K562 (cell line): ENCODE results near the gene ERMARD. TPM values are rescaled to one million over a fixed set of nuclear protein-coding genes. Genes with fewer than 3 reads are reported as not detected.

Experiments
- FOXJ2 ChIP-seq: fragments of 200-800 bp; sonication (Bioruptor generic); IDR thresholded peaks from 2 replicates; pipeline ENCODE4 v1.6.1; 2016; ENCODE audit warnings: missing genetic modification characterization, missing compliant biosample characterization
- KAT8 ChIP-seq: fragments of 450-650 bp; IDR thresholded peaks from 2 replicates; pipeline ENCODE4 v1.6.1; 2016; ENCODE audit warnings: low read depth, mild to moderate bottlenecking
- STAT5A ChIP-seq: IDR thresholded peaks from 2 replicates; pipeline ENCODE4 v1.6.1; 2012; ENCODE audit warnings: low read length, inconsistent platforms, borderline replicate concordance
- TAF9B ChIP-seq: fragments of 450-650 bp; IDR thresholded peaks from 2 replicates; pipeline ENCODE4 v1.6.1; 2018; ENCODE audit warnings: mild to moderate bottlenecking; ENCODE audit not compliant: partially characterized antibody
- ZNF263 ChIP-seq: sonication (generic); formaldehyde crosslinking; IDR thresholded peaks from 2 replicates; pipeline ENCODE4 v1.8.0; 2022; ENCODE audit warnings: mild to moderate bottlenecking, missing genetic modification reagents, borderline replicate concordance
- ZNF316 ChIP-seq: fragments of 450-650 bp; IDR thresholded peaks from 2 replicates; pipeline ENCODE4 v1.6.1; 2016
- ZSCAN32 ChIP-seq: fragments of 450-650 bp; formaldehyde crosslinking; IDR thresholded peaks from 2 replicates; pipeline ENCODE4 v1.4.0; 2020; ENCODE audit warnings: mild to moderate bottlenecking, moderate library complexity
- polyA plus RNA-seq, 8 experiments: library from polyadenylated mRNA; depleted of rRNA in 4 of 8; stranded (reverse) in 5 of 8; unstranded in 3 of 8; fragments of >200 nt; fragmentation: Nextera tagmentation in 2 of 8; fragmentation: Illumina TruSeq in 1 of 8; extraction: Ambion mirVana in 2 of 8; extraction: Trizol in 1 of 8; gene quantifications; 2 replicates each; pipeline versions ENCODE4 v1.2.1 to v1.2.3, GENCODE V29; 2011 to 2014; ENCODE audit warnings: inconsistent platforms in 1 of 8, missing spikeins in 1 of 8
- total RNA-seq, 7 experiments: library from RNA; depleted of rRNA in 6 of 7; stranded (reverse); fragments of >200 nt in 6 of 7; fragmentation: Illumina TruSeq in 2 of 7; extraction: Trizol in 2 of 7; gene quantifications; 2 replicates each; pipeline versions ENCODE4 v1.2.1 to v1.2.3, GENCODE V29; 2011 to 2021; ENCODE audit warnings: low replicate concordance in 1 of 7
- TF ChIP-seq, protein P1 (sequence below): sonication (generic); formaldehyde crosslinking; IDR thresholded peaks from 2 replicates; pipeline ENCODE4 v1.8.0; 2023; ENCODE audit warnings: mild to moderate bottlenecking, missing genetic modification reagents
- TF ChIP-seq, protein P2 (sequence below): sonication (generic); formaldehyde crosslinking; IDR thresholded peaks from 2 replicates; pipeline ENCODE4 v1.8.0; 2022; ENCODE audit warnings: mild to moderate bottlenecking, missing genetic modification reagents
- TF ChIP-seq, protein P3 (sequence below): sonication (generic); formaldehyde crosslinking; IDR thresholded peaks from 2 replicates; pipeline ENCODE4 v1.8.1; 2023; ENCODE audit warnings: mild to moderate bottlenecking, missing genetic modification reagents
- TF ChIP-seq, protein P4 (sequence below): sonication (generic); formaldehyde crosslinking; IDR thresholded peaks from 2 replicates; pipeline ENCODE4 v1.8.0; 2022; ENCODE audit warnings: mild to moderate bottlenecking, missing genetic modification reagents
- TF ChIP-seq, protein P5 (sequence below): sonication (generic); formaldehyde crosslinking; IDR thresholded peaks from 2 replicates; pipeline ENCODE4 v1.8.1; 2023; ENCODE audit warnings: mild to moderate bottlenecking, missing genetic modification reagents
- TF ChIP-seq, protein P6 (sequence below): fragments of 450-650 bp; formaldehyde crosslinking; IDR thresholded peaks from 2 replicates; pipeline ENCODE4 v1.4.0; 2020; ENCODE audit warnings: mild to moderate bottlenecking

ERMARD gene
- total and polyA plus RNA-seq, 9 of the 15 experiments (the other 6 are each of a cell fraction or from before 2014, with no cell fraction given): 14.5 to 68.6 (median 27.7) TPM

DNA sequence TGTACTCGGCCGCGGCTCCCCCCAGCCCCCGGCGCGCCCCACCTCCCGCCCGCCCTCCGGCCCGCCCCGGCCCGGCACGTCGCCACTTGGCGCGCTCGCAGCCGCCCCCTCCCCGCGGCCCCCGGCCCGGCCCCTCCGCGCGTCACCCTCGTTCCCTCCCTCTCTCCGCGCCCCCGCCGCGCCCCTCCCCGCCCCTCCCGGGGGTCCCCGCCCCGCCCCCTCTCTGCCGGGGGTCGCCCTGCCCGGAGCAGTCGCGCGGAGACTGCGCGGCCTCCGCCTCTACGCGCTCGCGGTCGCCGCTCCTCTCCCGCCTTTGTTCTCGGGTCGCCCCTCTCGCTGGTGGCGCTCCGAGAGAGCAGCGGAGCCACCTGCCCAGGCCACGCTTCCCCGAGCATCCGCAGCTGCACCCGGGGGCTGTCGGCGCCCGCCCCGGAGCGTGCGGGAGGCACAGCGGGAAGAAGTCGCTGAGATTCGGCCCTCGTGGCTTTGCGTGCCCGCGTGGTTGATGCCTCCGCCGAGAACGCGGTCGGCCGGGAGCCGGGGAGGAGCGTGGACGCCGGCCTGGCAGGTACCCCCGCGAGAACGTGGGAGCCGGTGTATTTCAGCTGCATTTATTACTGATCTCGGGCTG lies 26.8 kb upstream of the ERMARD start, which contains the start of gene PHF10 (continued):
- TF ChIP-seq, protein P1, sequence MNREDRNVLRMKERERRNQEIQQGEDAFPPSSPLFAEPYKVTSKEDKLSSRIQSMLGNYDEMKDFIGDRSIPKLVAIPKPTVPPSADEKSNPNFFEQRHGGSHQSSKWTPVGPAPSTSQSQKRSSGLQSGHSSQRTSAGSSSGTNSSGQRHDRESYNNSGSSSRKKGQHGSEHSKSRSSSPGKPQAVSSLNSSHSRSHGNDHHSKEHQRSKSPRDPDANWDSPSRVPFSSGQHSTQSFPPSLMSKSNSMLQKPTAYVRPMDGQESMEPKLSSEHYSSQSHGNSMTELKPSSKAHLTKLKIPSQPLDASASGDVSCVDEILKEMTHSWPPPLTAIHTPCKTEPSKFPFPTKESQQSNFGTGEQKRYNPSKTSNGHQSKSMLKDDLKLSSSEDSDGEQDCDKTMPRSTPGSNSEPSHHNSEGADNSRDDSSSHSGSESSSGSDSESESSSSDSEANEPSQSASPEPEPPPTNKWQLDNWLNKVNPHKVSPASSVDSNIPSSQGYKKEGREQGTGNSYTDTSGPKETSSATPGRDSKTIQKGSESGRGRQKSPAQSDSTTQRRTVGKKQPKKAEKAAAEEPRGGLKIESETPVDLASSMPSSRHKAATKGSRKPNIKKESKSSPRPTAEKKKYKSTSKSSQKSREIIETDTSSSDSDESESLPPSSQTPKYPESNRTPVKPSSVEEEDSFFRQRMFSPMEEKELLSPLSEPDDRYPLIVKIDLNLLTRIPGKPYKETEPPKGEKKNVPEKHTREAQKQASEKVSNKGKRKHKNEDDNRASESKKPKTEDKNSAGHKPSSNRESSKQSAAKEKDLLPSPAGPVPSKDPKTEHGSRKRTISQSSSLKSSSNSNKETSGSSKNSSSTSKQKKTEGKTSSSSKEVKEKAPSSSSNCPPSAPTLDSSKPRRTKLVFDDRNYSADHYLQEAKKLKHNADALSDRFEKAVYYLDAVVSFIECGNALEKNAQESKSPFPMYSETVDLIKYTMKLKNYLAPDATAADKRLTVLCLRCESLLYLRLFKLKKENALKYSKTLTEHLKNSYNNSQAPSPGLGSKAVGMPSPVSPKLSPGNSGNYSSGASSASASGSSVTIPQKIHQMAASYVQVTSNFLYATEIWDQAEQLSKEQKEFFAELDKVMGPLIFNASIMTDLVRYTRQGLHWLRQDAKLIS (CRISPR knock-in tag): peak; percentile 93
- TF ChIP-seq KAT8: no peak
- TF ChIP-seq FOXJ2: no peak
- no peak for TF ChIP-seq ZNF316
- no peak for TF ChIP-seq TAF9B
- TF ChIP-seq, protein P2, sequence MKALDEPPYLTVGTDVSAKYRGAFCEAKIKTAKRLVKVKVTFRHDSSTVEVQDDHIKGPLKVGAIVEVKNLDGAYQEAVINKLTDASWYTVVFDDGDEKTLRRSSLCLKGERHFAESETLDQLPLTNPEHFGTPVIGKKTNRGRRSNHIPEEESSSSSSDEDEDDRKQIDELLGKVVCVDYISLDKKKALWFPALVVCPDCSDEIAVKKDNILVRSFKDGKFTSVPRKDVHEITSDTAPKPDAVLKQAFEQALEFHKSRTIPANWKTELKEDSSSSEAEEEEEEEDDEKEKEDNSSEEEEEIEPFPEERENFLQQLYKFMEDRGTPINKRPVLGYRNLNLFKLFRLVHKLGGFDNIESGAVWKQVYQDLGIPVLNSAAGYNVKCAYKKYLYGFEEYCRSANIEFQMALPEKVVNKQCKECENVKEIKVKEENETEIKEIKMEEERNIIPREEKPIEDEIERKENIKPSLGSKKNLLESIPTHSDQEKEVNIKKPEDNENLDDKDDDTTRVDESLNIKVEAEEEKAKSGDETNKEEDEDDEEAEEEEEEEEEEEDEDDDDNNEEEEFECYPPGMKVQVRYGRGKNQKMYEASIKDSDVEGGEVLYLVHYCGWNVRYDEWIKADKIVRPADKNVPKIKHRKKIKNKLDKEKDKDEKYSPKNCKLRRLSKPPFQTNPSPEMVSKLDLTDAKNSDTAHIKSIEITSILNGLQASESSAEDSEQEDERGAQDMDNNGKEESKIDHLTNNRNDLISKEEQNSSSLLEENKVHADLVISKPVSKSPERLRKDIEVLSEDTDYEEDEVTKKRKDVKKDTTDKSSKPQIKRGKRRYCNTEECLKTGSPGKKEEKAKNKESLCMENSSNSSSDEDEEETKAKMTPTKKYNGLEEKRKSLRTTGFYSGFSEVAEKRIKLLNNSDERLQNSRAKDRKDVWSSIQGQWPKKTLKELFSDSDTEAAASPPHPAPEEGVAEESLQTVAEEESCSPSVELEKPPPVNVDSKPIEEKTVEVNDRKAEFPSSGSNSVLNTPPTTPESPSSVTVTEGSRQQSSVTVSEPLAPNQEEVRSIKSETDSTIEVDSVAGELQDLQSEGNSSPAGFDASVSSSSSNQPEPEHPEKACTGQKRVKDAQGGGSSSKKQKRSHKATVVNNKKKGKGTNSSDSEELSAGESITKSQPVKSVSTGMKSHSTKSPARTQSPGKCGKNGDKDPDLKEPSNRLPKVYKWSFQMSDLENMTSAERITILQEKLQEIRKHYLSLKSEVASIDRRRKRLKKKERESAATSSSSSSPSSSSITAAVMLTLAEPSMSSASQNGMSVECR (CRISPR knock-in tag): no peak
- TF ChIP-seq, protein P3, sequence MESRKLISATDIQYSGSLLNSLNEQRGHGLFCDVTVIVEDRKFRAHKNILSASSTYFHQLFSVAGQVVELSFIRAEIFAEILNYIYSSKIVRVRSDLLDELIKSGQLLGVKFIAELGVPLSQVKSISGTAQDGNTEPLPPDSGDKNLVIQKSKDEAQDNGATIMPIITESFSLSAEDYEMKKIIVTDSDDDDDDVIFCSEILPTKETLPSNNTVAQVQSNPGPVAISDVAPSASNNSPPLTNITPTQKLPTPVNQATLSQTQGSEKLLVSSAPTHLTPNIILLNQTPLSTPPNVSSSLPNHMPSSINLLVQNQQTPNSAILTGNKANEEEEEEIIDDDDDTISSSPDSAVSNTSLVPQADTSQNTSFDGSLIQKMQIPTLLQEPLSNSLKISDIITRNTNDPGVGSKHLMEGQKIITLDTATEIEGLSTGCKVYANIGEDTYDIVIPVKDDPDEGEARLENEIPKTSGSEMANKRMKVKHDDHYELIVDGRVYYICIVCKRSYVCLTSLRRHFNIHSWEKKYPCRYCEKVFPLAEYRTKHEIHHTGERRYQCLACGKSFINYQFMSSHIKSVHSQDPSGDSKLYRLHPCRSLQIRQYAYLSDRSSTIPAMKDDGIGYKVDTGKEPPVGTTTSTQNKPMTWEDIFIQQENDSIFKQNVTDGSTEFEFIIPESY (CRISPR knock-in tag): no peak
- TF ChIP-seq, protein P4, sequence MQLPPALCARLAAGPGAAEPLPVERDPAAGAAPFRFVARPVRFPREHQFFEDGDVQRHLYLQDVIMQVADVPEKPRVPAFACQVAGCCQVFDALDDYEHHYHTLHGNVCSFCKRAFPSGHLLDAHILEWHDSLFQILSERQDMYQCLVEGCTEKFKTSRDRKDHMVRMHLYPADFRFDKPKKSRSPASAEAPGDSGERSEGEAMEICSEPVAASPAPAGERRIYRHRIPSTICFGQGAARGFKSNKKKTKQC (CRISPR knock-in tag): peak; percentile 81; the same call in 1 of the 2 replicates
- TF ChIP-seq ZNF263 (CRISPR knock-in tag): no peak
- TF ChIP-seq STAT5A: no peak
- TF ChIP-seq, protein P5, sequence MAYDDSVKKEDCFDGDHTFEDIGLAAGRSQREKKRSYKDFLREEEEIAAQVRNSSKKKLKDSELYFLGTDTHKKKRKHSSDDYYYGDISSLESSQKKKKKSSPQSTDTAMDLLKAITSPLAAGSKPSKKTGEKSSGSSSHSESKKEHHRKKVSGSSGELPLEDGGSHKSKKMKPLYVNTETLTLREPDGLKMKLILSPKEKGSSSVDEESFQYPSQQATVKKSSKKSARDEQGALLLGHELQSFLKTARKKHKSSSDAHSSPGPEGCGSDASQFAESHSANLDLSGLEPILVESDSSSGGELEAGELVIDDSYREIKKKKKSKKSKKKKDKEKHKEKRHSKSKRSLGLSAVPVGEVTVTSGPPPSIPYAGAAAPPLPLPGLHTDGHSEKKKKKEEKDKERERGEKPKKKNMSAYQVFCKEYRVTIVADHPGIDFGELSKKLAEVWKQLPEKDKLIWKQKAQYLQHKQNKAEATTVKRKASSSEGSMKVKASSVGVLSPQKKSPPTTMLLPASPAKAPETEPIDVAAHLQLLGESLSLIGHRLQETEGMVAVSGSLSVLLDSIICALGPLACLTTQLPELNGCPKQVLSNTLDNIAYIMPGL (CRISPR knock-in tag): peak; percentile 75; the same call in 1 of the 2 replicates
- TF ChIP-seq ZSCAN32 (CRISPR knock-in tag): no peak
- TF ChIP-seq, protein P6, sequence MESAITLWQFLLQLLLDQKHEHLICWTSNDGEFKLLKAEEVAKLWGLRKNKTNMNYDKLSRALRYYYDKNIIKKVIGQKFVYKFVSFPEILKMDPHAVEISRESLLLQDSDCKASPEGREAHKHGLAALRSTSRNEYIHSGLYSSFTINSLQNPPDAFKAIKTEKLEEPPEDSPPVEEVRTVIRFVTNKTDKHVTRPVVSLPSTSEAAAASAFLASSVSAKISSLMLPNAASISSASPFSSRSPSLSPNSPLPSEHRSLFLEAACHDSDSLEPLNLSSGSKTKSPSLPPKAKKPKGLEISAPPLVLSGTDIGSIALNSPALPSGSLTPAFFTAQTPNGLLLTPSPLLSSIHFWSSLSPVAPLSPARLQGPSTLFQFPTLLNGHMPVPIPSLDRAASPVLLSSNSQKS (CRISPR knock-in tag): no peak
